ENCODE results near the gene MLC1.

DNA sequence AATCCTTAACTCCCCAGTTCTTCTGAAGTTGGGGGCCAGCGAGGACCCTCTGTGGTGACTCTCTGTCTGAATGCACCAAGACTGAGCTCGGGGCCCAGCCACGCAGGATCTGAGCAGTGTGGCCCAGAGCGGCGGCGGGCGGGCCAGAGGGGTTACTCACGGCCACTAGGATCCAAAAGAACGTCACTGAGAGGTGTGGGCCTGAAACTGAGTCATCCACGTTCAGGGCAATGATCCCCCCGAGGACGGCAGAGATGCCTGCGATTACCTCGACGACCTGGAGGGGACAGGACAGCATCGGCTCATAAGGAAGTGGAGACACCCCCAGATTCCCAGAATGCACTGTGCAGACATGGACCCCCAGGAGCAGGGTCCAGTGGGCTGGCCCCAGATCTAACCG, 11.2 kb downstream of the MLC1 start:
- TF ChIP-seq, protein P1, sequence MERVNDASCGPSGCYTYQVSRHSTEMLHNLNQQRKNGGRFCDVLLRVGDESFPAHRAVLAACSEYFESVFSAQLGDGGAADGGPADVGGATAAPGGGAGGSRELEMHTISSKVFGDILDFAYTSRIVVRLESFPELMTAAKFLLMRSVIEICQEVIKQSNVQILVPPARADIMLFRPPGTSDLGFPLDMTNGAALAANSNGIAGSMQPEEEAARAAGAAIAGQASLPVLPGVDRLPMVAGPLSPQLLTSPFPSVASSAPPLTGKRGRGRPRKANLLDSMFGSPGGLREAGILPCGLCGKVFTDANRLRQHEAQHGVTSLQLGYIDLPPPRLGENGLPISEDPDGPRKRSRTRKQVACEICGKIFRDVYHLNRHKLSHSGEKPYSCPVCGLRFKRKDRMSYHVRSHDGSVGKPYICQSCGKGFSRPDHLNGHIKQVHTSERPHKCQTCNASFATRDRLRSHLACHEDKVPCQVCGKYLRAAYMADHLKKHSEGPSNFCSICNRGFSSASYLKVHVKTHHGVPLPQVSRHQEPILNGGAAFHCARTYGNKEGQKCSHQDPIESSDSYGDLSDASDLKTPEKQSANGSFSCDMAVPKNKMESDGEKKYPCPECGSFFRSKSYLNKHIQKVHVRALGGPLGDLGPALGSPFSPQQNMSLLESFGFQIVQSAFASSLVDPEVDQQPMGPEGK (CRISPR knock-in tag; IDR thresholded peaks at IDR 0.05; ENCODE audit: borderline replicate concordance), result no peak
- no peak for TF ChIP-seq RARB (CRISPR knock-in tag; IDR thresholded peaks at IDR 0.05)
- no peak for TF ChIP-seq GLIS3 (CRISPR knock-in tag; IDR thresholded peaks at IDR 0.05)
- TF ChIP-seq ZFP3 (CRISPR knock-in tag; IDR thresholded peaks at IDR 0.05), result no peak
- TF ChIP-seq TCF4 (CRISPR knock-in tag; IDR thresholded peaks at IDR 0.05; ENCODE audit: borderline replicate concordance), result no peak
- no peak for TF ChIP-seq ZFP30 (CRISPR knock-in tag; IDR thresholded peaks at IDR 0.05)
- TF ChIP-seq, protein P2, sequence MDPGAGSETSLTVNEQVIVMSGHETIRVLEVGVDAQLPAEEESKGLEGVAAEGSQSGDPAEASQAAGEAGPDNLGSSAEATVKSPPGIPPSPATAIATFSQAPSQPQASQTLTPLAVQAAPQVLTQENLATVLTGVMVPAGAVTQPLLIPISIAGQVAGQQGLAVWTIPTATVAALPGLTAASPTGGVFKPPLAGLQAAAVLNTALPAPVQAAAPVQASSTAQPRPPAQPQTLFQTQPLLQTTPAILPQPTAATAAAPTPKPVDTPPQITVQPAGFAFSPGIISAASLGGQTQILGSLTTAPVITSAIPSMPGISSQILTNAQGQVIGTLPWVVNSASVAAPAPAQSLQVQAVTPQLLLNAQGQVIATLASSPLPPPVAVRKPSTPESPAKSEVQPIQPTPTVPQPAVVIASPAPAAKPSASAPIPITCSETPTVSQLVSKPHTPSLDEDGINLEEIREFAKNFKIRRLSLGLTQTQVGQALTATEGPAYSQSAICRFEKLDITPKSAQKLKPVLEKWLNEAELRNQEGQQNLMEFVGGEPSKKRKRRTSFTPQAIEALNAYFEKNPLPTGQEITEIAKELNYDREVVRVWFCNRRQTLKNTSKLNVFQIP (CRISPR knock-in tag; IDR thresholded peaks at IDR 0.05; ENCODE audit: borderline replicate concordance, low read depth), result no peak
- TF ChIP-seq ESRRG (CRISPR knock-in tag; IDR thresholded peaks at IDR 0.05), result no peak

All from SK-N-SH treated with all-trans-retinoic acid at 6 μM for 48 hours (cell line).